Heart left ventricle (tissue), 16 donors: ENCODE results near the gene TAS2R19. TPM values are rescaled to one million over a fixed set of nuclear protein-coding genes. Genes with fewer than 3 reads are reported as not detected.

ENCODE experiments used
- ATAC-seq, 4 donors: fragments of 200-7000 bp; cut with Tn5 transposase; one replicate each; pipeline ENCODE4 v1.9.1; 2020 to 2022; ENCODE audit warnings: moderate library complexity in 4 of 4, mild to moderate bottlenecking in 3 of 4, moderate number of reproducible peaks in 1 of 4
- DNase-seq, 5 donors: peaks; one replicate each; pipeline ENCODE4 v3.0.0-alpha.2; 2020
- H3K27ac ChIP-seq, 12 donors: fragments of 200-600 bp; sonication (generic) in 4 of 12; one replicate each; pipeline versions ENCODE4 v1.5.0 to v1.8.0; 2016 to 2022; ENCODE audit warnings: mild to moderate bottlenecking in 2 of 12
- H3K27me3 ChIP-seq, 9 donors: fragments of 200-600 bp; sonication (generic) in 2 of 9; one replicate each; pipeline versions ENCODE4 v1.5.1 to v1.8.0; 2016 to 2022; ENCODE audit warnings: mild to moderate bottlenecking in 3 of 9
- H3K36me3 ChIP-seq, 9 donors: fragments of 200-600 bp; sonication (generic) in 2 of 9; one replicate each; pipeline versions ENCODE4 v1.5.0 to v1.8.0; 2018 to 2022; ENCODE audit warnings: mild to moderate bottlenecking in 2 of 9
- H3K4me1 ChIP-seq, 12 donors: fragments of 200-600 bp; sonication (generic) in 4 of 12; one replicate each; pipeline versions ENCODE4 v1.5.0 to v1.8.0; 2016 to 2022; ENCODE audit warnings: mild to moderate bottlenecking in 3 of 12
- H3K4me3 ChIP-seq, 12 donors: fragments of 200-600 bp; sonication (generic) in 4 of 12; one replicate each; pipeline versions ENCODE4 v1.5.0 to v1.8.0; 2017 to 2022; ENCODE audit warnings: mild to moderate bottlenecking in 9 of 12, moderate library complexity in 4 of 12
- H3K9me3 ChIP-seq, 12 donors: fragments of 200-600 bp; sonication (generic) in 4 of 12; one replicate each; pipeline versions ENCODE4 v1.5.0 to v1.8.0; 2016 to 2022; ENCODE audit warnings: mild to moderate bottlenecking in 1 of 12
- CTCF ChIP-seq, 12 donors: fragments of 200-600 bp; sonication (generic) in 4 of 12; IDR thresholded peaks; one replicate each; pipeline versions ENCODE4 v1.5.0 to v1.8.0; 2018 to 2022; ENCODE audit warnings: antibody characterized with exemption in 12 of 12, mild to moderate bottlenecking in 5 of 12
- POLR2A ChIP-seq, 2 donors: fragments of 450-650 bp; IDR thresholded peaks; one replicate each; pipeline ENCODE4 v1.6.1; 2017; ENCODE audit warnings: antibody characterized with exemption in 2 of 2, mild to moderate bottlenecking in 2 of 2, moderate library complexity in 2 of 2
- WGBS, 4 donors: extraction: QIAGEN DNeasy Blood & Tissue Kit in 2 of 4; methylation state at CpG; one replicate each; pipeline versions ENCODE4 v1.1.5 to v1.1.7; 2013 to 2018; 5-methylcytosine and 5-hydroxymethylcytosine counted together
- intact Hi-C, 10 donors: fragments of 100-400 bp; cut with DNase I; formaldehyde crosslinking; loops; one replicate each; pipeline versions ENCODE4 v1.11.1 to v1.14.2; 2022
- polyA plus RNA-seq, 2 donors: library from polyadenylated mRNA; stranded (reverse); fragments of 200-250 nt; gene quantifications; one replicate each; pipeline ENCODE4 v1.2.3, GENCODE V29; 2013
- total RNA-seq, 9 donors: library from RNA; depleted of rRNA in 2 of 9; stranded (reverse); fragments of >200 nt in 2 of 9; fragmentation: NEBNext Ultra II Directional in 3 of 9; extraction: Animal tissue kit (Norgen Biotek cat#: 25700) in 3 of 9; gene quantifications; one replicate each; pipeline versions ENCODE4 v1.1.0 to v1.2.4, GENCODE V29; 2016 to 2023
- donor health status: ischemic (EF 13 %, LVEDD 7.1; RV severe dilation, severe dysfunction).
- donor health status: healthy with polysubstance abuse.
- donor health status: DM: no; HTN: yes; CAD: no.
- donor health status: DM: no; HTN: no; CAD: no.
- donor health status: ischemic (EF 25% LVEDD 6.9; RV normal size, moderate dysfunction).
- donor health status: ischemic (EF 25% LVEDD 5.7; RV mildly dilated, moderate dysfunction).
- donor health status: healthy.
- donor health status: DM: yes; HTN: yes; CAD: no.
- donor health status: ischemic (EF 35%, LVEDD 5.7; RV mildly dilated, moderate dysfunction).
- donor health status: nonischemic (EF 11% LVEDD 7.7; RV severe dilation, severe dysfunction).
- donor health status: DM: yes; HTN: yes; CAD: no.
- donor health status: PGD.
- donor health status: ischemic (EF 29% LVEDD 5.4; RV normal size, mild dysfunction).
- donor health status: nonischemic (EF 23%, LVEDD 6.1; RV moderate dilation, normal function).

The TAS2R19 gene
- total and polyA plus RNA-seq, 11 donors: 0.17 to 2.5 (median 0.85) TPM; not detected in 2

DNA sequence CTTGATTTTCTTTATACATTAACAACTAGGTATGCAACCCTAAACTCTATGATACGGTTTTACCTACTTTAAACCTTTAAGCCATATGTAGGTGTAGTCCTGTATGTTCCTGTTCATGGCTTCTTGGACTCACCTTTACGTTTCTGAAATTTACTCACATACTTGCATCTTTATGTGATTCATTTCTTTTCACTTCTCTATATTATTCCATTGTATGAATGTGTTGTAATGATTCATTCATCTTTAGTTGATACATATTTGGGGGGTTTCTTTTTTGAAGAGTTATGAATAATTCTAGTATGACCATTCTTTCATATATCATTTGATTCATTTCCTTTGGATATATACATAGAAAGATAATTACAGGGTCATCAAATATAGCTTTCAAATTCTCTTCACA lies 33.3 kb downstream of the TAS2R19 start:
- peaks cover 0 to 10% (median 0%) of the 10 kb centered on the region in 12 donors for H3K9me3 ChIP-seq
- H3K36me3 ChIP-seq: peaks cover 0 to 8% (median 0%) of the 10 kb centered on the region in 9 donors
- ATAC-seq (no peak), DNase-seq (no peak)
- 94 to 100% (median 97%) methylated on average over 2 of the region's 2 CpGs for WGBS, 4 donors
- H3K27me3 ChIP-seq: no peaks in the 10 kb centered on the region
- H3K4me1 ChIP-seq: peaks cover 0 to 6% (median 0%) of the 10 kb centered on the region in 12 donors
- TF ChIP-seq CTCF (IDR thresholded peaks at IDR 0.05) (no peak), POLR2A (IDR thresholded peaks at IDR 0.05) (no peak)
- intact Hi-C loops: no loop called here
- H3K27ac ChIP-seq: no peak overlapping the region
- H3K4me3 ChIP-seq: no peak overlapping the region

- Histone ChIP-seq H3K4me1 (peaks cover 0 to 7% (median 0%) of the 10 kb centered on the region in 12 donors), H3K9me3 (peaks cover 0 to 10% (median 0%) of the 10 kb centered on the region in 12 donors), H3K36me3 (peaks cover 0 to 5% (median 0%) of the 10 kb centered on the region in 9 donors), H3K27ac (no peak within 1 kb of the TSS), H3K27me3 (no peaks in the 10 kb centered on the region), H3K4me3 (no peak within 1 kb of the TSS)
- WGBS, 4 donors: 47 to 70% (median 49%) methylated on average over 2 of the region's 2 CpGs
- DNase-seq: no peak
- intact Hi-C loops: no loop called here
- TF ChIP-seq POLR2A (IDR thresholded peaks at IDR 0.05) (no peak), CTCF (IDR thresholded peaks at IDR 0.05) (no peak)
- ATAC-seq: no peak
These were observed 35.6 kb downstream of the TAS2R19 start, which contains the start of gene TAS2R50 for GRCh38 chr12:10986812-10987211. TAS2R50 (minus strand) TSS chr12:10986912; CDS start chr12:10986860, 52 bp downstream.

- DNase-seq (no peak), ATAC-seq (no peak)
- H3K4me1 ChIP-seq: peaks cover 0 to 7% (median 0%) of the 10 kb centered on the region in 12 donors
- no peak overlapping the region for H3K4me3 ChIP-seq
- no peaks in the 10 kb centered on the region for H3K27me3 ChIP-seq
- H3K36me3 ChIP-seq: no peaks in the 10 kb centered on the region
- intact Hi-C loops: no loop called here
- 89 to 94% (median 91%) methylated on average over 5 of the region's 5 CpGs for WGBS, 4 donors
- no peak overlapping the region for H3K27ac ChIP-seq
- TF ChIP-seq CTCF (IDR thresholded peaks at IDR 0.05) (no peak), POLR2A (IDR thresholded peaks at IDR 0.05) (no peak)
- no peaks in the 10 kb centered on the region for H3K9me3 ChIP-seq
These were observed 40.2 kb downstream of the TAS2R19 start for GRCh38 chr12:10982244-10982643.

- no peaks in the 10 kb centered on the region for H3K4me1 ChIP-seq
- TF ChIP-seq CTCF (IDR thresholded peaks at IDR 0.05) (no peak), POLR2A (IDR thresholded peaks at IDR 0.05) (no peak)
- no peak overlapping the region for H3K27ac ChIP-seq
- 91 to 94% (median 92%) methylated on average over 3 of the region's 3 CpGs for WGBS, 4 donors
- H3K4me3 ChIP-seq: no peak overlapping the region
- DNase-seq: no peak
- intact Hi-C loops: no loop called here
- no peaks in the 10 kb centered on the region for H3K27me3 ChIP-seq
- no peak for ATAC-seq
- no peaks in the 10 kb centered on the region for H3K9me3 ChIP-seq
- H3K36me3 ChIP-seq: peaks cover 0 to 3% (median 0%) of the 10 kb centered on the region in 9 donors
These were observed 47.5 kb downstream of the TAS2R19 start for GRCh38 chr12:10974965-10975364.

Other genes with a start within 250 kb of the TAS2R19 start
- gene TAS2R7, start 220.0 kb downstream of the TAS2R19 start, total RNA-seq: not detected
- not detected for gene TAS2R7, start 220.0 kb downstream of the TAS2R19 start, polyA plus RNA-seq
- under 1 TPM in 1 of 9 donors, not detected in 8; 0.50 TPM for gene TAS2R8, start 215.3 kb downstream of the TAS2R19 start, total RNA-seq
- gene TAS2R8, start 215.3 kb downstream of the TAS2R19 start, polyA plus RNA-seq: not detected
- gene TAS2R9, start 212.5 kb downstream of the TAS2R19 start, total RNA-seq: under 1 TPM in 1 of 9 donors, not detected in 8; 0.27 TPM
- gene TAS2R9, start 212.5 kb downstream of the TAS2R19 start, polyA plus RNA-seq: not detected
- gene TAS2R10, start 196.3 kb downstream of the TAS2R19 start, total RNA-seq: under 1 TPM in 3 of 9 donors, not detected in 6; 0.37 to 0.51 (median 0.41) TPM
- not detected for gene TAS2R10, start 196.3 kb downstream of the TAS2R19 start, polyA plus RNA-seq
- gene PRR4, start 173.1 kb downstream of the TAS2R19 start, total RNA-seq: 1 to 10 TPM in 6 of 9 donors, under 1 TPM in 1, not detected in 2; 0.85 to 3.9 (median 1.7) TPM
- gene PRR4, start 173.1 kb downstream of the TAS2R19 start, polyA plus RNA-seq: 1 to 10 TPM; 2.9 to 5.5 TPM
- gene PRH1, start 138.4 kb downstream of the TAS2R19 start, total RNA-seq: 10 to 100 TPM in 3 of 9 donors, 1 to 10 TPM in 6; 1.7 to 13.5 (median 8.6) TPM
- 1 to 10 TPM; 1.9 to 2.8 TPM for gene PRH1, start 138.4 kb downstream of the TAS2R19 start, polyA plus RNA-seq
- gene TAS2R13, start 113.1 kb downstream of the TAS2R19 start, total RNA-seq: 1 to 10 TPM in 1 of 9 donors, under 1 TPM in 8; 0.26 to 1.0 (median 0.46) TPM
- under 1 TPM; 0.07 to 0.30 TPM for gene TAS2R13, start 113.1 kb downstream of the TAS2R19 start, polyA plus RNA-seq
- gene PRH2, start 93.4 kb downstream of the TAS2R19 start, total RNA-seq: not detected
- gene PRH2, start 93.4 kb downstream of the TAS2R19 start, polyA plus RNA-seq: not detected
- 1 to 10 TPM in 2 of 9 donors, under 1 TPM in 7; 0.35 to 1.2 (median 0.70) TPM for gene TAS2R14, start 83.4 kb downstream of the TAS2R19 start, total RNA-seq
- gene TAS2R14, start 83.4 kb downstream of the TAS2R19 start, polyA plus RNA-seq: under 1 TPM; 0.29 to 0.95 TPM
- gene TAS2R50, start 35.7 kb downstream of the TAS2R19 start, total RNA-seq: under 1 TPM in 8 of 9 donors, not detected in 1; 0.27 to 0.93 (median 0.39) TPM
- under 1 TPM; 0.10 to 0.27 TPM for gene TAS2R50, start 35.7 kb downstream of the TAS2R19 start, polyA plus RNA-seq
- gene TAS2R20, start 24.3 kb downstream of the TAS2R19 start, total RNA-seq: 1 to 10 TPM in 2 of 9 donors, under 1 TPM in 6, not detected in 1; 0.36 to 1.1 (median 0.55) TPM
- under 1 TPM; 0.18 to 0.27 TPM for gene TAS2R20, start 24.3 kb downstream of the TAS2R19 start, polyA plus RNA-seq
- 1 to 10 TPM in 2 of 9 donors, under 1 TPM in 4, not detected in 3; 0.48 to 1.8 (median 0.66) TPM for gene TAS2R31, start 8.8 kb upstream of the TAS2R19 start, total RNA-seq
- gene TAS2R31, start 8.8 kb upstream of the TAS2R19 start, polyA plus RNA-seq: under 1 TPM in 1 of 2 donors, not detected in 1; 0.50 TPM
- 1 to 10 TPM in 2 of 9 donors, under 1 TPM in 3, not detected in 4; 0.37 to 1.6 (median 0.79) TPM for gene TAS2R46, start 39.7 kb upstream of the TAS2R19 start, total RNA-seq
- gene TAS2R46, start 39.7 kb upstream of the TAS2R19 start, polyA plus RNA-seq: not detected
- gene TAS2R43, start 69.7 kb upstream of the TAS2R19 start, total RNA-seq: under 1 TPM in 2 of 9 donors, not detected in 7; 0.37 to 0.88 TPM
- not detected for gene TAS2R43, start 69.7 kb upstream of the TAS2R19 start, polyA plus RNA-seq
- gene TAS2R30, start 112.0 kb upstream of the TAS2R19 start, total RNA-seq: 1 to 10 TPM in 4 of 9 donors, under 1 TPM in 5; 0.47 to 1.5 (median 0.82) TPM
- gene TAS2R30, start 112.0 kb upstream of the TAS2R19 start, polyA plus RNA-seq: under 1 TPM in 1 of 2 donors, not detected in 1; 0.15 TPM
- gene SMIM10L1, start 148.6 kb upstream of the TAS2R19 start, total RNA-seq: 10 to 100 TPM; 13.0 to 24.5 (median 16.9) TPM
- gene SMIM10L1, start 148.6 kb upstream of the TAS2R19 start, polyA plus RNA-seq: 10 to 100 TPM; 12.9 to 23.7 TPM
- not detected for gene TAS2R42, start 164.3 kb upstream of the TAS2R19 start, total RNA-seq
- gene TAS2R42, start 164.3 kb upstream of the TAS2R19 start, polyA plus RNA-seq: not detected
- not detected for gene PRB3, start 247.1 kb upstream of the TAS2R19 start, total RNA-seq
- gene PRB3, start 247.1 kb upstream of the TAS2R19 start, polyA plus RNA-seq: not detected